Skeletal muscle tissue (tissue), 4 donors: ENCODE measurements around the gene ABCB1. TPM values are rescaled to one million over a fixed set of nuclear protein-coding genes. Genes with fewer than 3 reads are reported as not detected.

Experiments used
- H3K27ac ChIP-seq: one replicate; pipeline ENCODE4 v1.7.0; 2013; ENCODE audit warnings: mild to moderate bottlenecking, low read depth, low read length, inconsistent platforms
- H3K27me3 ChIP-seq, 3 donors: one replicate each; pipeline ENCODE4 v1.7.0; 2013; ENCODE audit warnings: low read length in 3 of 3; ENCODE audit not compliant: control insufficient read depth in 3 of 3, insufficient read depth in 3 of 3
- H3K36me3 ChIP-seq, 3 donors: one replicate each; pipeline ENCODE4 v1.7.0; 2013; ENCODE audit warnings: low read length in 3 of 3; ENCODE audit not compliant: control insufficient read depth in 3 of 3, insufficient read depth in 3 of 3
- H3K4me1 ChIP-seq, 3 donors: one replicate each; pipeline ENCODE4 v1.7.0; 2013; ENCODE audit warnings: low read length in 3 of 3, mild to moderate bottlenecking in 3 of 3; ENCODE audit not compliant: control insufficient read depth in 3 of 3, insufficient read depth in 3 of 3
- H3K4me3 ChIP-seq, 3 donors: one replicate each; pipeline ENCODE4 v1.7.0; 2013; ENCODE audit warnings: low read length in 3 of 3
- H3K9ac ChIP-seq, 3 donors: one replicate each; pipeline ENCODE4 v1.7.0; 2013; ENCODE audit warnings: low read length in 3 of 3, mild to moderate bottlenecking in 3 of 3, moderate library complexity in 2 of 3, low read depth in 1 of 3
- H3K9me3 ChIP-seq, 3 donors: one replicate each; pipeline ENCODE4 v1.7.0; 2013; ENCODE audit warnings: low read length in 3 of 3; ENCODE audit not compliant: control insufficient read depth in 3 of 3
- total RNA-seq: library from RNA; depleted of rRNA; stranded (reverse); fragments of >200 nt; gene quantifications from one replicate; pipeline ENCODE4 v1.2.3, GENCODE V29; 2014
- donor health status: Osteomylitis.

The ABCB1 gene
- total RNA-seq, 1 donor from 2014 or later: under 0.01 TPM

- no peak overlapping the region for H3K4me3 ChIP-seq
- H3K9ac ChIP-seq: no peak overlapping the region
- H3K27ac ChIP-seq: no peak overlapping the region
Observed at GRCh38 chr7:87506246-87507180, 94.2 kb downstream of the ABCB1 start.

DNA sequence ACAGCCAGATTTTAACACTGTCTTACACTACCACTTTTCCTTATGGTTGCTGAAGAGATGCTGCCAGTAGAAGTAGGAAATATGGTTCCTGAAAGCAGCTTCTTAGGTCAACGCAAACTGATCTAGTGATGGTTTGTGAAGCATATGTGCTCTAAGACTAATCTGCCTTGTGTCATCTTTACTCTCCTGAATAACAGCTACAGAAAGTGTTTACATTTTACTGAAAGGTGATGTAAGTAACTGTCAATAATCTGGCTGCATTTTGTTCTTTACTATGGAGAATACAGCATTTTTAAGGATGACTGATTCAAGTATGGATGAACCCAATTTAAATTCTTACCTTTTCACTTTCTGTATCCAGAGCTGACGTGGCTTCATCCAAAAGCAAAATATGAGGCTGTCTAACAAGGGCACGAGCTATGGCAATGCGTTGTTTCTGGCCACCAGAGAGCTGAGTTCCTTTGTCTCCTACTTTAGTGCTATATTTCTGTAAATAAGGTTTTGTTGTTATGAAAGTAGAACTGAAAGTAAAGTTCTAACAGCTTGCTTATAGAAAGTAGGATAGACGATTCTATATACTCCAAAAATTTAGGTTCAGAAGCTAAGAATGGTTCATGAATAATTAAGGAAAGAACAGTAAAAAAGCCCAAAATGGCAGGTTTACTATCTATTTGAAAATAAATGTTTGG lies 95.0 kb downstream of the ABCB1 start:
- H3K9ac ChIP-seq: no peak overlapping the region
- peaks cover 0 to 7% (median 0%) of the 10 kb centered on the region in 3 donors for H3K4me1 ChIP-seq
- no peak overlapping the region for H3K4me3 ChIP-seq
- H3K36me3 ChIP-seq: no peaks in the 10 kb centered on the region
- H3K9me3 ChIP-seq: no peaks in the 10 kb centered on the region
- no peak overlapping the region for H3K27ac ChIP-seq
- no peaks in the 10 kb centered on the region for H3K27me3 ChIP-seq

More at GRCh38 chr7:87506246-87507180, 94.2 kb downstream of the ABCB1 start:
- H3K36me3 ChIP-seq: no peaks in the 10 kb centered on the region
- peaks cover 0 to 7% (median 0%) of the 10 kb centered on the region in 3 donors for H3K4me1 ChIP-seq
- H3K9me3 ChIP-seq: no peaks in the 10 kb centered on the region
- no peaks in the 10 kb centered on the region for H3K27me3 ChIP-seq

- Histone ChIP-seq H3K27me3 (no peaks in the 10 kb centered on the region), H3K36me3 (no peaks in the 10 kb centered on the region), H3K4me3 (no peak overlapping the region), H3K4me1 (peaks cover 0 to 7% (median 0%) of the 10 kb centered on the region in 3 donors), H3K9ac (no peak overlapping the region), H3K27ac (no peak overlapping the region), H3K9me3 (no peaks in the 10 kb centered on the region)
Observed at GRCh38 chr7:87505122-87505521, 95.6 kb downstream of the ABCB1 start.

DNA sequence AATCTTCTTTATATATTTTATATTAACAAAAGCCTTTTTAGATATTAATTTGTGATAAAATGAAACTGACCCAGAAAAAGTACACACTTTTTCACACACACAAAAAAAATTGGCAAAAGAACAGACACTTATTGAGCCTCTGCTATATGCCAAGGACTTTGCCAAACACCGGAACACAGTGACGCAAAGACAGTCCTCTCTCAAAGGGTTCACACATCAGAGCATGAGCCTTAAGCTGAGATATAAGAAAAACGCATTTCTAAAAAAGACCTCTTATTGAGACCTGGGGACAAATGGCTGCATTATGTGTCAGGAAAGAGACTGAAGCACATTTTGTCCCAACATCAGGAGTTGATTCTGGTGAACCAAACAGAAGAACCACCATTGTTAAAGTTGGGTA lies 101.2 kb downstream of the ABCB1 start:
- Histone ChIP-seq H3K9ac (no peak overlapping the region), H3K27ac (no peak overlapping the region), H3K4me1 (no peaks in the 10 kb centered on the region), H3K4me3 (no peak overlapping the region), H3K27me3 (no peaks in the 10 kb centered on the region), H3K9me3 (no peaks in the 10 kb centered on the region), H3K36me3 (no peaks in the 10 kb centered on the region)

GRCh38 chr7:87498893-87499292 lies 101.8 kb downstream of the ABCB1 start:
- Histone ChIP-seq H3K9me3 (no peaks in the 10 kb centered on the region), H3K4me1 (no peaks in the 10 kb centered on the region), H3K27ac (no peak overlapping the region), H3K4me3 (no peak overlapping the region), H3K27me3 (no peaks in the 10 kb centered on the region), H3K36me3 (no peaks in the 10 kb centered on the region), H3K9ac (no peak overlapping the region)

DNA sequence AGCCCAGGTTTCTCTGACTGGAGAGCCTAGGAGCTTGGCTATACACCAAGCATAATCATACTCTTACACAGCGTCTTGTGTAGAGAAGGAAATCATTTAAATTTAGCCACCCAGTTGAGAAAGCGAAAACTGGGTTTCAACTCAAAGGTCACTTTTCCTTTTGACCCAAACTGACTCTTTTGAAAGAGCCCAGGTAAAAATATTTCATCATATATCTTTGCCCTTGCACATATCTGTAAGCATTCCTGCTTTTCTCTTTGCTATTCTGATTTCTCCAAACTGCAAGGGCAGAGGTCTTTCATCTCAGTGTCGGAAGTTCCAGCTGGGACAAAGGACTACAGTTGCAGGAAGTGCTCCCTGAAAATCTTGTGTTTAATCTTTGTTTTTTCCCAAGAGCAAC lies 103.2 kb downstream of the ABCB1 start:
- Histone ChIP-seq H3K27me3 (no peaks in the 10 kb centered on the region), H3K4me3 (no peak overlapping the region), H3K9ac (no peak overlapping the region), H3K9me3 (no peaks in the 10 kb centered on the region), H3K36me3 (no peaks in the 10 kb centered on the region), H3K4me1 (no peaks in the 10 kb centered on the region), H3K27ac (no peak overlapping the region)

- Histone ChIP-seq H3K9me3 (no peaks in the 10 kb centered on the region), H3K9ac (no peak overlapping the region), H3K4me3 (no peak overlapping the region), H3K27me3 (no peaks in the 10 kb centered on the region), H3K4me1 (no peaks in the 10 kb centered on the region), H3K27ac (no peak overlapping the region), H3K36me3 (no peaks in the 10 kb centered on the region)
Observed at GRCh38 chr7:87495366-87495765, 105.3 kb downstream of the ABCB1 start.

- no peaks in the 10 kb centered on the region for H3K36me3 ChIP-seq
- H3K4me3 ChIP-seq: no peak overlapping the region
- no peak overlapping the region for H3K27ac ChIP-seq
- no peak overlapping the region for H3K9ac ChIP-seq
- H3K9me3 ChIP-seq: no peaks in the 10 kb centered on the region
- H3K4me1 ChIP-seq: no peaks in the 10 kb centered on the region
- no peaks in the 10 kb centered on the region for H3K27me3 ChIP-seq
Observed at GRCh38 chr7:87494454-87494853, 106.2 kb downstream of the ABCB1 start.

DNA sequence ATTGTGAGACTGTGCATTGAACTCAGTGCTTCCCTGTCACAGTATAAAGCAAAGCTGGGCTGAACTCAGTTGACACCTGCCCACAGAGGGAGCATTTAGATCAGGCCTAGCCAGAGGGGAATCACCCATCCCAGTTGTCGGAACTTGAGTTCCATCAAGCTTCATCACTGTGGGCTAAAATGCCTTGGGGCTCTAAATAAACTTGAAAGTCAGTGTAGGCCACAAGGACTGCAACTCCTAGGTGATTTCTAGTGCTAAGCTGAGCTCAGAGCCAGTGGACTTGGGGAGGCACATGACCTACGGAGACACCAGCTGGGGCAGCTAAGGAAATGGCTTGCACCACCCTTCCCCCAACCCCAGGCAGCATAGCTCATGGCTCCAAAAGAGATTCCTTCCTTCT lies 117.6 kb downstream of the ABCB1 start:
- no peaks in the 10 kb centered on the region for H3K4me1 ChIP-seq
- H3K4me3 ChIP-seq: no peak overlapping the region
- no peak overlapping the region for H3K9ac ChIP-seq
- no peaks in the 10 kb centered on the region for H3K36me3 ChIP-seq
- H3K27me3 ChIP-seq: no peaks in the 10 kb centered on the region
- no peaks in the 10 kb centered on the region for H3K9me3 ChIP-seq
- H3K27ac ChIP-seq: no peak overlapping the region

DNA sequence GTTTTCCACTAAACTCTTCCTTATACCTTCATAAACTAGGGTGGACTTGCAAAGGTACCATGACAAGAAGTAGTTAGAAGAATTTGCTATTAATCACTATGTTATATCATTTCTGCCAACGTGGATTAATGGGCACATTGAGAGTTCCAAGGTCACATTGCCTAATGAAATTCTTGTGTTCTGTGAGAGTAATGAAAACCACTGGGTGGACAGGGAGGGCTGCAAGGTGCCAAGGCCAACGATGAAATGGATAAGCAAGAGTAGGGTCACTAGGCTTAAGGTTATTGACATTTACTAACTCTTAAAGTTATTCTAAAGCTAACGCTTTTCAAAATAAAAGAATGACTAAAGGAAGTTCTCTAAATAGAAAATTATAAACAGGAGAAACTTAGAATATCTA lies 118.6 kb downstream of the ABCB1 start:
- Histone ChIP-seq H3K27ac (no peak overlapping the region), H3K36me3 (no peaks in the 10 kb centered on the region), H3K4me3 (no peak overlapping the region), H3K27me3 (no peaks in the 10 kb centered on the region), H3K4me1 (no peaks in the 10 kb centered on the region), H3K9me3 (no peaks in the 10 kb centered on the region), H3K9ac (no peak overlapping the region)
